HCT116 (cell line): Measurements from ENCODE around the gene KCNK10. TPM values are rescaled to one million over a fixed set of nuclear protein-coding genes. Genes with fewer than 3 reads are reported as not detected.

Experiments
- ATAC-seq: fragments of 200-7000 bp; cut with Tn5 transposase; 2 replicates; pipeline ENCODE4 v1.9.1; 2020; ENCODE audit warnings: mild to moderate bottlenecking, moderate library complexity
- BruUV-seq: library from RNA; stranded (reverse); fragments of 400-500 nt; replicated peaks from 2 replicates; lab custom pipeline; 2021; lab: Mats Ljungman, UMichigan
- CTCF ChIA-PET: fragments of 300-600 bp; sonication (Branson Sonifier 250); formaldehyde crosslinking; loops from one replicate; lab custom pipeline; 2021; ENCODE audit warnings: antibody characterized with exemption; lab: Charles Lee
- POLR2A ChIA-PET: fragments of 300-600, 350-600 bp; sonication (Branson Sonifier 250); formaldehyde crosslinking; loops from one replicate; lab custom pipeline; 2021; ENCODE audit warnings: antibody characterized with exemption; lab: Charles Lee
- RAD21 ChIA-PET, 2 experiments: fragments of 300-600 bp; sonication (Branson Sonifier 250); formaldehyde crosslinking; loops; one replicate each; lab custom pipeline; 2023; ENCODE audit warnings: low total read pairs in 2 of 2; ENCODE audit not compliant: uncharacterized antibody in 2 of 2, unreplicated experiment in 2 of 2, low non-redundant PET in 1 of 2; lab: Charles Lee
- DNase-seq: peaks from one replicate; pipeline ENCODE4 v3.0.0-alpha.2; 2010; ENCODE audit warnings: low read depth, low spot score
- H2AFZ ChIP-seq: fragments of 200-600 bp; shearing (Covaris generic), sonication (generic); 2 replicates; pipeline ENCODE4 v1.6.1; 2017; ENCODE audit warnings: low read depth, mixed run types, mixed read lengths, antibody characterized with exemption, low read length; ENCODE audit not compliant: poor library complexity, severe bottlenecking
- H3K27ac ChIP-seq: 2 replicates; pipeline ENCODE4 v1.5.1; 2012; ENCODE audit warnings: low read depth, low read length
- H3K27me3 ChIP-seq: fragments of 200-600 bp; sonication (generic); 2 replicates; pipeline ENCODE4 v1.6.1; 2016; ENCODE audit warnings: mixed run types, low read length, mixed read lengths; ENCODE audit not compliant: insufficient read depth
- H3K36me3 ChIP-seq, 2 experiments: fragments of 200-500 bp in 1 of 2; fragments of 200-600 bp in 1 of 2; sonication (Bioruptor generic) in 1 of 2; sonication (generic) in 1 of 2; 2 replicates each; pipeline versions ENCODE4 v1.5.1 to v1.6.1; 2014 to 2016; ENCODE audit warnings: low read length in 2 of 2, inconsistent platforms in 1 of 2, mixed read lengths in 1 of 2, mixed run types in 1 of 2; ENCODE audit not compliant: insufficient read depth in 2 of 2, control insufficient read depth in 1 of 2
- H3K4me1 ChIP-seq, 2 experiments: fragments of 200-600 bp in 1 of 2; sonication (generic) in 1 of 2; 2 replicates each; pipeline versions ENCODE4 v1.5.1 to v1.6.1; 2012 to 2017; ENCODE audit warnings: low read length in 2 of 2, inconsistent platforms in 1 of 2, mild to moderate bottlenecking in 1 of 2, mixed read lengths in 1 of 2, mixed run types in 1 of 2, moderate library complexity in 1 of 2; ENCODE audit not compliant: insufficient read depth in 2 of 2, control insufficient read depth in 1 of 2
- H3K4me2 ChIP-seq: fragments of 200-600 bp; sonication (generic); 2 replicates; pipeline ENCODE4 v1.6.1; 2017; ENCODE audit warnings: mixed run types, low read length, mixed read lengths
- H3K4me3 ChIP-seq, 2 experiments: fragments of 200-600 bp in 1 of 2; sonication (generic) in 1 of 2; replicated peaks in 1 of 2; 2 replicates each; pipeline ENCODE4 v1.5.1; 2011 to 2016; ENCODE audit warnings: low read length in 2 of 2, control low read depth in 1 of 2, low read depth in 1 of 2, mild to moderate bottlenecking in 1 of 2, mixed read lengths in 1 of 2, mixed run types in 1 of 2
- H3K79me2 ChIP-seq: fragments of 200-600 bp; sonication (generic); 2 replicates; pipeline ENCODE4 v1.6.1; 2017; ENCODE audit warnings: mild to moderate bottlenecking, mixed run types, low read length, moderate library complexity, mixed read lengths; ENCODE audit not compliant: insufficient read depth
- H3K9ac ChIP-seq: fragments of 200-600 bp; sonication (generic); 2 replicates; pipeline ENCODE4 v1.6.1; 2016; ENCODE audit warnings: low read length, mixed read lengths
- H3K9me2 ChIP-seq: fragments of 200-600 bp; sonication (generic), shearing (Covaris generic); 2 replicates; pipeline ENCODE4 v1.6.1; 2017; ENCODE audit warnings: mixed run types, mild to moderate bottlenecking, moderate library complexity; ENCODE audit not compliant: insufficient read depth
- H3K9me3 ChIP-seq, 2 experiments: fragments of 200-500 bp in 1 of 2; fragments of 200-600 bp in 1 of 2; sonication (Bioruptor generic) in 1 of 2; sonication (generic) in 1 of 2; 2 replicates each; pipeline ENCODE4 v1.6.1; 2014 to 2017; ENCODE audit warnings: low read length in 2 of 2, mixed read lengths in 2 of 2, inconsistent platforms in 1 of 2, low read depth in 1 of 2, mild to moderate bottlenecking in 1 of 2, mixed run types in 1 of 2, moderate library complexity in 1 of 2; ENCODE audit not compliant: control insufficient read depth in 1 of 2, insufficient read depth in 1 of 2
- H4K20me1 ChIP-seq: fragments of 200-600 bp; sonication (generic), shearing (Covaris generic); 2 replicates; pipeline ENCODE4 v1.6.1; 2017; ENCODE audit warnings: mixed run types, mild to moderate bottlenecking, moderate library complexity; ENCODE audit not compliant: insufficient read depth
- CBX3 ChIP-seq: IDR thresholded peaks from 2 replicates; pipeline ENCODE4 v1.6.1; 2012; ENCODE audit warnings: low read depth
- ELF1 ChIP-seq: IDR thresholded peaks from 2 replicates; pipeline ENCODE4 v1.6.1; 2012; ENCODE audit warnings: low read depth, borderline replicate concordance
- POLR2AphosphoS5 ChIP-seq: IDR thresholded peaks from 2 replicates; pipeline ENCODE4 v1.6.1; 2011; ENCODE audit warnings: mild to moderate bottlenecking, low read depth, low read length, moderate library complexity
- SIN3A ChIP-seq: IDR thresholded peaks from 2 replicates; pipeline ENCODE4 v1.6.1; 2012; ENCODE audit warnings: low read depth
- SRF ChIP-seq: IDR thresholded peaks from 2 replicates; pipeline ENCODE4 v1.6.1; 2012; ENCODE audit warnings: low read depth
- TCF7L2 ChIP-seq: IDR thresholded peaks from 2 replicates; pipeline ENCODE4 v1.7.0; 2011; ENCODE audit warnings: borderline replicate concordance, inconsistent platforms; ENCODE audit not compliant: insufficient read depth, insufficient read length; ENCODE audit errors: extremely low read depth
- YY1 ChIP-seq: IDR thresholded peaks from 2 replicates; pipeline ENCODE4 v1.6.1; 2011; ENCODE audit warnings: low read length, low read depth, moderate library complexity, mild to moderate bottlenecking; ENCODE audit not compliant: insufficient replicate concordance; ENCODE audit errors: extremely low read depth
- ZFX ChIP-seq: fragments of 450-650 bp; IDR thresholded peaks from 2 replicates; pipeline ENCODE4 v1.6.1; 2017
- ZNF274 ChIP-seq: fragments of 200-500 bp; sonication (Bioruptor generic); IDR thresholded peaks from 2 replicates; pipeline ENCODE4 v1.6.1; 2014; ENCODE audit warnings: mild to moderate bottlenecking, low read depth, low read length, inconsistent platforms
- intact Hi-C: fragments of 100-400 bp; cut with micrococcal nuclease; formaldehyde crosslinking; loops from 2 replicates; pipeline ENCODE4 v1.10.0; 2022
- total RNA-seq: library from RNA; stranded (reverse); gene quantifications from one replicate; pipeline ENCODE4 v1.2.1, GENCODE V29; 2021; ENCODE audit not compliant: unreplicated experiment
- TF ChIP-seq, protein P1 (sequence below): IDR thresholded peaks from 2 replicates; pipeline ENCODE4 v1.6.1; 2012; ENCODE audit warnings: low read depth
- TF ChIP-seq, protein P2 (sequence below), 3 experiments: fragments of 200-600 bp in 1 of 3; sonication (generic) in 1 of 3; IDR thresholded peaks in 2 of 3; conservative IDR thresholded peaks in 1 of 3; 2 replicates each; pipeline ENCODE4 v1.5.1; 2012 to 2017; ENCODE audit warnings: low read depth in 2 of 3, low read length in 2 of 3, antibody characterized with exemption in 1 of 3, borderline replicate concordance in 1 of 3, control low read depth in 1 of 3, mild to moderate bottlenecking in 1 of 3, mixed read lengths in 1 of 3, mixed run types in 1 of 3, moderate library complexity in 1 of 3; ENCODE audit not compliant: insufficient read depth in 1 of 3

The KCNK10 gene
- total RNA-seq, 1 experiment from 2014 or later, result not detected

DNA sequence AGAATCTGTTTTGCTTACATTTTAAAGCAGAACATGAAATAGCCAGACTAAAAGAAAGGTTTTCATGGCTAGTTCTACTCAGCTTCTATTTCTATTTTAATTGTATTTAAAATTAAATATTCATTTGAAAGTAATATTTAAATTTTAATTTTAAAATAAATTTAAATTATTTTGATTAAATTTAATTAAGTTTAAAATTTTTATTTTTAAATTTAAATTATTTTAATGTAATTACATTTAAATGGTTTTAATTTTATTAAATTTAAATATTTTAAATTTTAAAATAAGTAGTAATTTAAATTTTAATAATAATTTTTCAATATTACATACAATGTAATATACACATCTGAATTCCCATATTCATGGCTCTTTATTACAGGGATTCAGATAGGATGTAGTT is 17.3 kb upstream of the KCNK10 start:
- BruUV-seq, result no TSS peak
- Histone ChIP-seq H2AFZ (no peak overlapping the region), H3K4me1 (no peaks in the 10 kb centered on the region), H3K27ac (no peak overlapping the region), H3K9ac (no peak overlapping the region), H3K9me3 (no peaks in the 10 kb centered on the region), H3K9me2 (no peaks in the 10 kb centered on the region), H3K4me3 (no peak overlapping the region), H3K79me2 (no peaks in the 10 kb centered on the region), H3K27me3 (peaks cover 7% of the 10 kb centered on the region; the same call in 1 of the 2 replicates), H3K36me3 (no peaks in the 10 kb centered on the region), H3K4me2 (no peak overlapping the region), H4K20me1 (no peaks in the 10 kb centered on the region)
- ChIA-PET RAD21 (no interaction called here), POLR2A (no interaction called here), CTCF (no interaction called here)
- TF ChIP-seq ZNF274, result no peak
- DNase-seq (no peak), ATAC-seq (no peak)
- intact Hi-C loops, result no loop called here

DNA sequence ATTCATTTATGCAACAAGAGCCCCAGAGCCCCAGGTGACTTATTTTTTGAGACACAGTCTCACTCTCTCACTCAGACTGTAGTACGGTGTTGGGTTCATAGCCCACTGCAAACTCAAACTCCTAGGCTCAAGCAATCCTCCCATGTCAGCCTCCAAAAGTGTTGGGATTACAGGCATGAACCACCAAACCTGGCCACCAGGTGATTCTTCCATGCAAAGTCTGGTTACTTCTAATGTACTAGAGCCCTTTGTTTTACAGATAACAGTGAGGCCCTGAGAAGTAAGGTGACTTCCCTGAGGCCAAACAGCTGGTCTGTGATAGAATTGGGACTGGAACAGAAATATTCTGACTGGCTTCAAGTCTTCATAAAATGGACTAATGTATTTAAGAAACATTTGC is 10.0 kb upstream of the KCNK10 start:
- Histone ChIP-seq H4K20me1 (no peaks in the 10 kb centered on the region), H3K9ac (no peak overlapping the region), H3K4me2 (no peak overlapping the region), H3K4me1 (no peaks in the 10 kb centered on the region), H3K36me3 (no peaks in the 10 kb centered on the region), H3K9me3 (no peaks in the 10 kb centered on the region), H3K9me2 (no peaks in the 10 kb centered on the region), H3K79me2 (no peaks in the 10 kb centered on the region), H3K4me3 (no peak overlapping the region), H2AFZ (no peak overlapping the region), H3K27ac (no peak overlapping the region), H3K27me3 (peaks cover 28% of the 10 kb centered on the region)
- DNase-seq (no peak), ATAC-seq (peak; percentile 36)
- POLR2A ChIA-PET, result no interaction called here
- no peak for TF ChIP-seq POLR2AphosphoS5
- TF ChIP-seq SIN3A, result no peak
- no peak for TF ChIP-seq ELF1
- TF ChIP-seq, protein P1, sequence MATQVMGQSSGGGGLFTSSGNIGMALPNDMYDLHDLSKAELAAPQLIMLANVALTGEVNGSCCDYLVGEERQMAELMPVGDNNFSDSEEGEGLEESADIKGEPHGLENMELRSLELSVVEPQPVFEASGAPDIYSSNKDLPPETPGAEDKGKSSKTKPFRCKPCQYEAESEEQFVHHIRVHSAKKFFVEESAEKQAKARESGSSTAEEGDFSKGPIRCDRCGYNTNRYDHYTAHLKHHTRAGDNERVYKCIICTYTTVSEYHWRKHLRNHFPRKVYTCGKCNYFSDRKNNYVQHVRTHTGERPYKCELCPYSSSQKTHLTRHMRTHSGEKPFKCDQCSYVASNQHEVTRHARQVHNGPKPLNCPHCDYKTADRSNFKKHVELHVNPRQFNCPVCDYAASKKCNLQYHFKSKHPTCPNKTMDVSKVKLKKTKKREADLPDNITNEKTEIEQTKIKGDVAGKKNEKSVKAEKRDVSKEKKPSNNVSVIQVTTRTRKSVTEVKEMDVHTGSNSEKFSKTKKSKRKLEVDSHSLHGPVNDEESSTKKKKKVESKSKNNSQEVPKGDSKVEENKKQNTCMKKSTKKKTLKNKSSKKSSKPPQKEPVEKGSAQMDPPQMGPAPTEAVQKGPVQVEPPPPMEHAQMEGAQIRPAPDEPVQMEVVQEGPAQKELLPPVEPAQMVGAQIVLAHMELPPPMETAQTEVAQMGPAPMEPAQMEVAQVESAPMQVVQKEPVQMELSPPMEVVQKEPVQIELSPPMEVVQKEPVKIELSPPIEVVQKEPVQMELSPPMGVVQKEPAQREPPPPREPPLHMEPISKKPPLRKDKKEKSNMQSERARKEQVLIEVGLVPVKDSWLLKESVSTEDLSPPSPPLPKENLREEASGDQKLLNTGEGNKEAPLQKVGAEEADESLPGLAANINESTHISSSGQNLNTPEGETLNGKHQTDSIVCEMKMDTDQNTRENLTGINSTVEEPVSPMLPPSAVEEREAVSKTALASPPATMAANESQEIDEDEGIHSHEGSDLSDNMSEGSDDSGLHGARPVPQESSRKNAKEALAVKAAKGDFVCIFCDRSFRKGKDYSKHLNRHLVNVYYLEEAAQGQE, result no peak
- no peak for TF ChIP-seq SRF
- TF ChIP-seq TCF7L2, result no peak
- no peak for TF ChIP-seq ZNF274
- no peak for TF ChIP-seq ZFX
- TF ChIP-seq, protein P2, sequence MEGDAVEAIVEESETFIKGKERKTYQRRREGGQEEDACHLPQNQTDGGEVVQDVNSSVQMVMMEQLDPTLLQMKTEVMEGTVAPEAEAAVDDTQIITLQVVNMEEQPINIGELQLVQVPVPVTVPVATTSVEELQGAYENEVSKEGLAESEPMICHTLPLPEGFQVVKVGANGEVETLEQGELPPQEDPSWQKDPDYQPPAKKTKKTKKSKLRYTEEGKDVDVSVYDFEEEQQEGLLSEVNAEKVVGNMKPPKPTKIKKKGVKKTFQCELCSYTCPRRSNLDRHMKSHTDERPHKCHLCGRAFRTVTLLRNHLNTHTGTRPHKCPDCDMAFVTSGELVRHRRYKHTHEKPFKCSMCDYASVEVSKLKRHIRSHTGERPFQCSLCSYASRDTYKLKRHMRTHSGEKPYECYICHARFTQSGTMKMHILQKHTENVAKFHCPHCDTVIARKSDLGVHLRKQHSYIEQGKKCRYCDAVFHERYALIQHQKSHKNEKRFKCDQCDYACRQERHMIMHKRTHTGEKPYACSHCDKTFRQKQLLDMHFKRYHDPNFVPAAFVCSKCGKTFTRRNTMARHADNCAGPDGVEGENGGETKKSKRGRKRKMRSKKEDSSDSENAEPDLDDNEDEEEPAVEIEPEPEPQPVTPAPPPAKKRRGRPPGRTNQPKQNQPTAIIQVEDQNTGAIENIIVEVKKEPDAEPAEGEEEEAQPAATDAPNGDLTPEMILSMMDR (IDR thresholded peaks at IDR 0.05 in 2 of 3, conservative IDR thresholded peaks at IDR 0.05 in 1 of 3; ENCODE audit: borderline replicate concordance in 1 of 3, insufficient read depth in 1 of 3, low read depth in 2 of 3, low read length in 2 of 3), result no peak
- TF ChIP-seq YY1, result no peak
- no peak for TF ChIP-seq CBX3
- RAD21 ChIA-PET, result no interaction called here
- CTCF ChIA-PET, result no interaction called here
- intact Hi-C loops, result no loop called here
- no TSS peak for BruUV-seq
